Measurements from ENCODE around the gene PDXK.

Gene PDXK

DNA sequence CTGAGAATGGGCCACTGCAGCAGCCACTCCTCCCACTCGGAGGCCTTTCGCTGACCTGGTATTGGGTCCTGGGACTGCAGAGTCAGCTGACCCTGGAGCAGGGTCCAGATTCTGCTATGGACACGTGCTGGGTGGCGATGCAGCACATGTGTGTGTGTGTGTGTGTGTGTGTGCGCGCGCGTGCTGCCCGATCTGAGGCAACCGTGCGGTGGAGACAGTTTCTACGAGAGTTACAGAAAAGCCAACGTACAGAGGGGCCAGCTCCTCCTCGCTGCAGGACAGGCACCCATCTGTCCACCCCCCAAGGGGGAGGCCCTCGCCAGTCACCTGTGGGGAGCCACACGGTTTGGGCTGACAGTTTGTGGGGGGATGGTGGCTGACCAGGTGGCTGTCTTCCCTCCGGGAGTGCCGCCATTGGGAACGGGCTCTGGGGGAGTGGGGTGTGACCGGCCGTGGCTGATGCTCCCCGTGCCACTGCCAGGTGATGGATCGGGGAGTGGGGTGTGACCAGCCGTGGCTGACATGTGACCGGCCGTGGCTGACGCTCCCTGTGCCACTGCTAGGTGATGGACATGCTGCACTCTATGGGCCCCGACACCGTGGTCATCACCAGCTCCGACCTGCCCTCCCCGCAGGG, 33.1 kb downstream of the PDXK start:
- TF ChIP-seq TOX (CRISPR knock-in tag; IDR thresholded peaks at IDR 0.05; ENCODE audit: borderline replicate concordance) (no peak), BACH2 (CRISPR knock-in tag; IDR thresholded peaks at IDR 0.05; ENCODE audit: borderline replicate concordance) (no peak), TCF4 (CRISPR knock-in tag; IDR thresholded peaks at IDR 0.05; ENCODE audit: borderline replicate concordance) (no peak), ESRRG (CRISPR knock-in tag; IDR thresholded peaks at IDR 0.05) (no peak), GLIS3 (CRISPR knock-in tag; IDR thresholded peaks at IDR 0.05) (no peak), ZNF70 (CRISPR knock-in tag; IDR thresholded peaks at IDR 0.05) (no peak), PPARA (CRISPR knock-in tag; IDR thresholded peaks at IDR 0.05; ENCODE audit: borderline replicate concordance) (no peak)
- no peak for ATAC-seq

DNA sequence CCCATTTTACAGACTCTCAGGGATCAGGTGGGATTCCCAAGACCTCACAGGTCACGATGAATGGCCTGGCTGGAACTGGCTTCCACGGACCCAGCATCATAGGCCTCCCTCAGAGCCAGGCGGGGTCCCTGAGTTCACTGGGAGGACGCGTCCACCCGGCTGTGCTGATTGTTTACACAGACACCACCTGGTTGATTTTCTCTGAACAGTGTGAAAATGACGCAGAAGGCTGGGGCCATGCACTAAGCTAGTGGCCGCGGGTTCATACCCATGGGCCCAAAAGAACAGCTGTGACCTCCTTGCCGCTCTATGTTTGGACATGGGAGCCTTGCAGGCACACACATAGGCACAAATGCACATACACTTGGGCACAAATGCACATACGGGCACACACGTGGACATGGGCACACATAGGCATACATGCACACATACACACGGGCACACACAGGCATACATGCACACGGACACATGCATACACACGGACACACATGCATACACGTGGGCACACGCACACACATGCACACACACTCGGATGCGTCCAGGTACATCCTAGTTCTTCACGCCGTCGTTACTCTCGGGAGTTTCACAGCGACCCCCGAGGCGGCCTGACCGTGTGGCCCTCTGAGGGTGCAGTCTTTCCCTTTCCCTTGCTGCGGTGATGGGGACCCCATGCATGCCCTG, 34.0 kb downstream of the PDXK start:
- no peak for ATAC-seq
- TF ChIP-seq ZC3H10 (CRISPR knock-in tag; IDR thresholded peaks at IDR 0.05) (no peak), ZFP30 (CRISPR knock-in tag; IDR thresholded peaks at IDR 0.05) (no peak), ESRRG (CRISPR knock-in tag; IDR thresholded peaks at IDR 0.05) (no peak), ZNF70 (CRISPR knock-in tag; IDR thresholded peaks at IDR 0.05) (no peak), CSDC2 (CRISPR knock-in tag; IDR thresholded peaks at IDR 0.05) (no peak), ARNTL (CRISPR knock-in tag; IDR thresholded peaks at IDR 0.05; ENCODE audit: borderline replicate concordance, low read depth) (no peak), BACH2 (CRISPR knock-in tag; IDR thresholded peaks at IDR 0.05; ENCODE audit: borderline replicate concordance) (no peak), ISL1 (CRISPR knock-in tag; IDR thresholded peaks at IDR 0.05) (no peak), GLIS3 (CRISPR knock-in tag; IDR thresholded peaks at IDR 0.05) (no peak), ZNF8 (CRISPR knock-in tag; IDR thresholded peaks at IDR 0.05) (no peak), RARB (CRISPR knock-in tag; IDR thresholded peaks at IDR 0.05) (no peak)
- TF ChIP-seq, protein P1, sequence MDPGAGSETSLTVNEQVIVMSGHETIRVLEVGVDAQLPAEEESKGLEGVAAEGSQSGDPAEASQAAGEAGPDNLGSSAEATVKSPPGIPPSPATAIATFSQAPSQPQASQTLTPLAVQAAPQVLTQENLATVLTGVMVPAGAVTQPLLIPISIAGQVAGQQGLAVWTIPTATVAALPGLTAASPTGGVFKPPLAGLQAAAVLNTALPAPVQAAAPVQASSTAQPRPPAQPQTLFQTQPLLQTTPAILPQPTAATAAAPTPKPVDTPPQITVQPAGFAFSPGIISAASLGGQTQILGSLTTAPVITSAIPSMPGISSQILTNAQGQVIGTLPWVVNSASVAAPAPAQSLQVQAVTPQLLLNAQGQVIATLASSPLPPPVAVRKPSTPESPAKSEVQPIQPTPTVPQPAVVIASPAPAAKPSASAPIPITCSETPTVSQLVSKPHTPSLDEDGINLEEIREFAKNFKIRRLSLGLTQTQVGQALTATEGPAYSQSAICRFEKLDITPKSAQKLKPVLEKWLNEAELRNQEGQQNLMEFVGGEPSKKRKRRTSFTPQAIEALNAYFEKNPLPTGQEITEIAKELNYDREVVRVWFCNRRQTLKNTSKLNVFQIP (CRISPR knock-in tag; IDR thresholded peaks at IDR 0.05; ENCODE audit: borderline replicate concordance, low read depth) = no peak
- TF ChIP-seq, protein P2, sequence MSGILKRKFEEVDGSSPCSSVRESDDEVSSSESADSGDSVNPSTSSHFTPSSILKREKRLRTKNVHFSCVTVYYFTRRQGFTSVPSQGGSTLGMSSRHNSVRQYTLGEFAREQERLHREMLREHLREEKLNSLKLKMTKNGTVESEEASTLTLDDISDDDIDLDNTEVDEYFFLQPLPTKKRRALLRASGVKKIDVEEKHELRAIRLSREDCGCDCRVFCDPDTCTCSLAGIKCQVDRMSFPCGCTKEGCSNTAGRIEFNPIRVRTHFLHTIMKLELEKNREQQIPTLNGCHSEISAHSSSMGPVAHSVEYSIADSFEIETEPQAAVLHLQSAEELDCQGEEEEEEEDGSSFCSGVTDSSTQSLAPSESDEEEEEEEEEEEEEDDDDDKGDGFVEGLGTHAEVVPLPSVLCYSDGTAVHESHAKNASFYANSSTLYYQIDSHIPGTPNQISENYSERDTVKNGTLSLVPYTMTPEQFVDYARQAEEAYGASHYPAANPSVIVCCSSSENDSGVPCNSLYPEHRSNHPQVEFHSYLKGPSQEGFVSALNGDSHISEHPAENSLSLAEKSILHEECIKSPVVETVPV (CRISPR knock-in tag; IDR thresholded peaks at IDR 0.05) = no peak
- TF ChIP-seq, protein P3, sequence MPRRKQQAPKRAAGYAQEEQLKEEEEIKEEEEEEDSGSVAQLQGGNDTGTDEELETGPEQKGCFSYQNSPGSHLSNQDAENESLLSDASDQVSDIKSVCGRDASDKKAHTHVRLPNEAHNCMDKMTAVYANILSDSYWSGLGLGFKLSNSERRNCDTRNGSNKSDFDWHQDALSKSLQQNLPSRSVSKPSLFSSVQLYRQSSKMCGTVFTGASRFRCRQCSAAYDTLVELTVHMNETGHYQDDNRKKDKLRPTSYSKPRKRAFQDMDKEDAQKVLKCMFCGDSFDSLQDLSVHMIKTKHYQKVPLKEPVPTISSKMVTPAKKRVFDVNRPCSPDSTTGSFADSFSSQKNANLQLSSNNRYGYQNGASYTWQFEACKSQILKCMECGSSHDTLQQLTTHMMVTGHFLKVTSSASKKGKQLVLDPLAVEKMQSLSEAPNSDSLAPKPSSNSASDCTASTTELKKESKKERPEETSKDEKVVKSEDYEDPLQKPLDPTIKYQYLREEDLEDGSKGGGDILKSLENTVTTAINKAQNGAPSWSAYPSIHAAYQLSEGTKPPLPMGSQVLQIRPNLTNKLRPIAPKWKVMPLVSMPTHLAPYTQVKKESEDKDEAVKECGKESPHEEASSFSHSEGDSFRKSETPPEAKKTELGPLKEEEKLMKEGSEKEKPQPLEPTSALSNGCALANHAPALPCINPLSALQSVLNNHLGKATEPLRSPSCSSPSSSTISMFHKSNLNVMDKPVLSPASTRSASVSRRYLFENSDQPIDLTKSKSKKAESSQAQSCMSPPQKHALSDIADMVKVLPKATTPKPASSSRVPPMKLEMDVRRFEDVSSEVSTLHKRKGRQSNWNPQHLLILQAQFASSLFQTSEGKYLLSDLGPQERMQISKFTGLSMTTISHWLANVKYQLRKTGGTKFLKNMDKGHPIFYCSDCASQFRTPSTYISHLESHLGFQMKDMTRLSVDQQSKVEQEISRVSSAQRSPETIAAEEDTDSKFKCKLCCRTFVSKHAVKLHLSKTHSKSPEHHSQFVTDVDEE (CRISPR knock-in tag; IDR thresholded peaks at IDR 0.05) = no peak
- TF ChIP-seq, protein P4, sequence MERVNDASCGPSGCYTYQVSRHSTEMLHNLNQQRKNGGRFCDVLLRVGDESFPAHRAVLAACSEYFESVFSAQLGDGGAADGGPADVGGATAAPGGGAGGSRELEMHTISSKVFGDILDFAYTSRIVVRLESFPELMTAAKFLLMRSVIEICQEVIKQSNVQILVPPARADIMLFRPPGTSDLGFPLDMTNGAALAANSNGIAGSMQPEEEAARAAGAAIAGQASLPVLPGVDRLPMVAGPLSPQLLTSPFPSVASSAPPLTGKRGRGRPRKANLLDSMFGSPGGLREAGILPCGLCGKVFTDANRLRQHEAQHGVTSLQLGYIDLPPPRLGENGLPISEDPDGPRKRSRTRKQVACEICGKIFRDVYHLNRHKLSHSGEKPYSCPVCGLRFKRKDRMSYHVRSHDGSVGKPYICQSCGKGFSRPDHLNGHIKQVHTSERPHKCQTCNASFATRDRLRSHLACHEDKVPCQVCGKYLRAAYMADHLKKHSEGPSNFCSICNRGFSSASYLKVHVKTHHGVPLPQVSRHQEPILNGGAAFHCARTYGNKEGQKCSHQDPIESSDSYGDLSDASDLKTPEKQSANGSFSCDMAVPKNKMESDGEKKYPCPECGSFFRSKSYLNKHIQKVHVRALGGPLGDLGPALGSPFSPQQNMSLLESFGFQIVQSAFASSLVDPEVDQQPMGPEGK (CRISPR knock-in tag; IDR thresholded peaks at IDR 0.05; ENCODE audit: borderline replicate concordance) = no peak
- TF ChIP-seq, protein P5, sequence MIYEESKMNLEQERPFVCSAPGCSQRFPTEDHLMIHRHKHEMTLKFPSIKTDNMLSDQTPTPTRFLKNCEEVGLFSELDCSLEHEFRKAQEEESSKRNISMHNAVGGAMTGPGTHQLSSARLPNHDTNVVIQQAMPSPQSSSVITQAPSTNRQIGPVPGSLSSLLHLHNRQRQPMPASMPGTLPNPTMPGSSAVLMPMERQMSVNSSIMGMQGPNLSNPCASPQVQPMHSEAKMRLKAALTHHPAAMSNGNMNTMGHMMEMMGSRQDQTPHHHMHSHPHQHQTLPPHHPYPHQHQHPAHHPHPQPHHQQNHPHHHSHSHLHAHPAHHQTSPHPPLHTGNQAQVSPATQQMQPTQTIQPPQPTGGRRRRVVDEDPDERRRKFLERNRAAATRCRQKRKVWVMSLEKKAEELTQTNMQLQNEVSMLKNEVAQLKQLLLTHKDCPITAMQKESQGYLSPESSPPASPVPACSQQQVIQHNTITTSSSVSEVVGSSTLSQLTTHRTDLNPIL (CRISPR knock-in tag; IDR thresholded peaks at IDR 0.05; ENCODE audit: low read depth) = no peak

DNA sequence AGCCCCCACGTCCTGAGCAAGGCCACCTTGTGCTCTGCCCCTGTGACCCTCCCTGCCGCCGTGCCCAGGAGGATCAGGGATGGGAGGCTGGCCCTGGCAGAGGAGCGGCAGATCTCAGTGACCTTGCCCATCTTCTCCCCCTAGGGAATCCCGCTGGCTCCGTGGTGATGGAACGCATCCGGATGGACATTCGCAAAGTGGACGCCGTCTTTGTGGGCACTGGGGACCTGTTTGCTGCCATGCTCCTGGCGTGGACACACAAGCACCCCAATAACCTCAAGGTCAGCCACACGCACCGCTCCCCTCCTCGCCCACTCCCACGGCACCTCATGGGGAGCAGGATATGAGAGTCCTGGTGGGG, 34.5 kb downstream of the PDXK start:
- no peak for ATAC-seq
- TF ChIP-seq ZNF8 (CRISPR knock-in tag; IDR thresholded peaks at IDR 0.05) (no peak), ZFP3 (CRISPR knock-in tag; IDR thresholded peaks at IDR 0.05) (no peak), CSDC2 (CRISPR knock-in tag; IDR thresholded peaks at IDR 0.05) (no peak), GLIS3 (CRISPR knock-in tag; IDR thresholded peaks at IDR 0.05) (no peak), ZFP30 (CRISPR knock-in tag; IDR thresholded peaks at IDR 0.05) (no peak), ZC3H10 (CRISPR knock-in tag; IDR thresholded peaks at IDR 0.05) (no peak), RARB (CRISPR knock-in tag; IDR thresholded peaks at IDR 0.05) (no peak), SNAI2 (CRISPR knock-in tag; IDR thresholded peaks at IDR 0.05) (no peak), TCF4 (CRISPR knock-in tag; IDR thresholded peaks at IDR 0.05; ENCODE audit: borderline replicate concordance) (no peak), TOX (CRISPR knock-in tag; IDR thresholded peaks at IDR 0.05; ENCODE audit: borderline replicate concordance) (no peak), PPARA (CRISPR knock-in tag; IDR thresholded peaks at IDR 0.05; ENCODE audit: borderline replicate concordance) (no peak), BACH2 (CRISPR knock-in tag; IDR thresholded peaks at IDR 0.05; ENCODE audit: borderline replicate concordance) (no peak)
- TF ChIP-seq, protein P1 (CRISPR knock-in tag; IDR thresholded peaks at IDR 0.05; ENCODE audit: borderline replicate concordance, low read depth) = no peak
- TF ChIP-seq, protein P2 (CRISPR knock-in tag; IDR thresholded peaks at IDR 0.05) = no peak
- TF ChIP-seq, protein P5 (CRISPR knock-in tag; IDR thresholded peaks at IDR 0.05; ENCODE audit: low read depth) = no peak

Measured in SK-N-SH treated with all-trans-retinoic acid at 6 μM for 48 hours (cell line).